NCI-H82 treated with DMSO at 0.1 percent for 48 hours (cell line): ENCODE results near the gene SCGB1C2.
"Not testable (repeated sequence)": the region's sequence is repeated elsewhere in the genome, so short reads cannot be mapped to it uniquely, and the experiment has no call there.

Source experiments
- DNase-seq: peaks from one replicate; lab custom pipeline; 2025; ENCODE audit not compliant: unreplicated experiment; lab: John Stamatoyannopoulos, UW

The SCGB1C2 gene

DNA sequence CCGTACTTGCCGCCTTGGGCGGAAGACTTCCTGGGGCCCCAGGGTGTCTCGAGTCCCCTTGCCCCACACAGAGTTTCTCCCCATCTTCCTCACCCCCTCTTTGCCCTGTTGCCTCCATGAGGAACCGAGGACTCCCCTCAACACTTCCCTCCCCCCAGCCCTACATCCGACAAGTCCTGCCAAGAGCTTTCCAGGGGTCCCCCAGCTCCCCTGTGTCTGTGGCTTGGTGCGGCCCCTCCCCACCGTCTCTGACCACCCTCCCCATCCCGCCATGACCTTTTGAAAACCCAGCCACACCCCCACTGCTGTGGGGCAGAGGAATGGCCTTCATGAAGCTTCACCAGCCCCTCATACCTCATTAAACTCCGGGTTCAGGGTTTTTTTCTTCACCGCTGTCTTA, 11.4 kb downstream of the SCGB1C2 start:
- no peak for DNase-seq

DNA sequence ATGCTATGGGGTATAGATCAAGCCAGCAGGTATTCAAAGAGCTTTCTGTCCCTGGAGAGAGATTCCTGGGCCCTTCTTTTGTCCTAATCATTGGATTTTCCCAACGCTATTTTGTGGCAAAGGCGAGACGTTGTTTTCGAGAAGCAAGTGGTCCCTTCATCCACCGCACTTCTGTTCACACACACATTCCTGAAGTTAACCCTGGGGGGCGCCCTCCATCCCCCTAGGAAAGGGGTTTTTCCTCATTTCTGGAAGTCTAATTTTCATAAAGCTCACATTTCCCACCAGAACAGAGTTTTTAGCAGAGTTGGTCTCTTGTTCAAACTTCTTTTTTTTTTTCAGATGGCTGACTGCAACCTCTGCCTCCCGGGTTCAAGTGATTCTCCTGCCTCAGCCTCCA, 11.9 kb downstream of the SCGB1C2 start:
- no peak for DNase-seq

DNA sequence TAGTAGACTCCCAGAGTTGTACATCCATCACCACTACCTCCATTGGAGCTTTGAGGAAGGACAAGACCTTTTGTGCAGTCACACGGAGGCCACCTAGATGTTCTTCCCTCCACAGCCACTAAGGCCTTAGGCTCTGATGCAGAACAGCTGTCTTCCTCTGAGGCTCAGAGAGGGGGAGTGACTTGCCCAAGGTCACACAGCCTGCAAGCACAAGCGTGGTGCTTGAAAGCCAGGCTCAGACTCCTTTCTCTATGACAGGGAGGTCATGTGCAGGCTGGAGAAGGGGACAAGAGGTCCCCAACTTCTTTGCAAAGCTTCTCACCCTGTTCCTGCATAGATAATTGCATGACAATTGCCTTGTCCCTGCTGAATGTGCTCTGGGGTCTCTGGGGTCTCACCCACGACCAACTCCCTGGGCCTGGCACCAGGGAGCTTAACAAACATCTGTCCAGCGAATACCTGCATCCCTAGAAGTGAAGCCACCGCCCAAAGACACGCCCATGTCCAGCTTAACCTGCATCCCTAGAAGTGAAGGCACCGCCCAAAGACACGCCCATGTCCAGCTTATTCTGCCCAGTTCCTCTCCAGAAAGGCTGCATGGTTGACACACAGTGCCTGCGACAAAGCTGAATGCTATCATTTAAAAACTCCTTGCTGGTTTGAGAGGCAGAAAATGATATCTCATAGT, 12.7 kb downstream of the SCGB1C2 start:
- no peak for DNase-seq

DNA sequence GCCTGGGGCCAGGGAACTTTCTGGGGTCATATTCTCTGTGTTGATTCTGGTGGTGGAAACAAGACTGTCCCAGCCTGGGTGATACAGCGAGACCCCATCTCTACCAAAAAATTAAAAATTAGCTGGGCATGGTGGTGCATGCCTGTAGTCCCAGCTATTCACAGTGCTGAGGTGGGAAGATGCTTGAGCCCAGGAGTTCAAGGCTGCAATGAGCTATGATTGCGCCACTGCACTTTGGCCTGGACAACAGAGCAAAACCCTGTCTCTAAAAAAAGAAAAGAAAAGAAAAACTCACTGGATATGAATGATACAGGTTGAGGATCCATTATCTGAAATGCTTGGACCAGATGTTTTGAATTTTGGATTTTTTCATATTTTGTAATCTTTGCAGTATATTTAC, 13.6 kb downstream of the SCGB1C2 start:
- no peak for DNase-seq

DNA sequence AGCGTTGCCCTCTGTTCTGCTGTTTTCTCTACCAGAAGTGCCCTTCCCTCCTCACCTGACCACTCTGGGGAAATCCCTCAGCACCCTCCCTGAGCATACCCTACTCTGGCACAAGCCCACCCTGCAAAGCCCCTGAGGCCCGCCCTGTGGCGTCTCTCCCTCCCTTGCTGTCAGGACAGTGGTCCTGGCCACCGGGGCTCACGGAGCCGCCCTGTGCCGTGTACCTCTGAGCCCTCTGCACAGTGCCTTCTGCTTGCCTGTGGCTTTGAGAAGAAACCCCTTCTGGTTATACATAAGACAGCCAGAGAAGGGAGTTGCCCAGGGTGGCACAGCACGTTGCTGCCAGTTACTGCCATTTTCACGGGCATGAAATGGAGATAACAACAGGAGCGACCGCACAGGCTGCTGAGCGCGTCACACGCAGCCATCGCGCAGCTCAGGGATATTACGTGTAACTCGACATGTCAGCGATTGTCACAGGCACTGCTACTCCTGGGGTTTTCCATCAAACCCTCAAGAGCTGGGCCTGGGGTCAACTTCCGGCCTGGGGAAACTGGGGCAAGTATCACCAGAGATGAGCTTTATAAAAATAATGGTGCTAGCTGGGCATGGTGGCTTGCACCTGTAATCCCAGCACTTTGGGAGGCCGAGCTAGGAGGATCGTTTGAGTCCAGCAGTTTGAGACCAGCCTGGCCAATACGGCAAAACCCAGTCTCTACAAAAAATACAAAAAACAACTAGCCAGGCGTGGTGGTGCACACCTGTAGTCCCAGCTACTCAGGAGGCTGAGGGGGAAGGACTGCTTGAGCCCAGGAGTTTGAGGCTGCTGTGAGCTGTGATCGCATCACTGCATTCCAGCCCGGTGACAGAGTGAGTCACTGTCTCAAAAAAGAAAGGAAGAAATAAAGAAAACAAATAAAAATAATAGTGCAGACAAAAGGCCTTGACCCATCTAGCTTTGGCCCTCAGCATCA, 14.8 kb downstream of the SCGB1C2 start:
- DNase-seq, result no peak

DNA sequence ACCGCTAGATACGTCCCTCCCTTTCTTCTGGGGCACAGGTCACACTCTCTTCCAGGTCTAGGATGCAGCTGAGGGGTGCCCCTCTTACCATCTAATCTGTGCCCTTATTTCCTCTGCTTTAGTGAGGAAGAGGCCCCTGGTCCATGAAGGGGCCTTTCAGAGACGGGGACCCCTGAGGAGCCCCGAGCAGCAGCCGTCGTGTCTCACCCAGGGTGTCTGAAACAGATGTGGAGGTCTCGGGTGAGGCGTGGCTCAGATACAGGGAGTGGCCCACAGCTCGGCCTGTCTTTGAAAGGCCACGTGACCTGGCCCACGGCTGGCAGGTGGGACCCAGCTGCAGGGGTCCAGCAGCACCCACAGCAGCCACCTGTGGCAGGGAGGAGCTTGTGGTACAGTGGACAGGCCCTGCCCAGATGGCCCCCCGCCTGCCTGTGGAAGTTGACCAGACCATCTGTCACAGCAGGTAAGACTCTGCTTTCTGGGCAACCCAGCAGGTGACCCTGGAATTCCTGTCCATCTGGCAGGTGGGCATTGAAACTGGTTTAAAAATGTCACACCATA, 15.6 kb downstream of the SCGB1C2 start:
- no peak for DNase-seq

DNA sequence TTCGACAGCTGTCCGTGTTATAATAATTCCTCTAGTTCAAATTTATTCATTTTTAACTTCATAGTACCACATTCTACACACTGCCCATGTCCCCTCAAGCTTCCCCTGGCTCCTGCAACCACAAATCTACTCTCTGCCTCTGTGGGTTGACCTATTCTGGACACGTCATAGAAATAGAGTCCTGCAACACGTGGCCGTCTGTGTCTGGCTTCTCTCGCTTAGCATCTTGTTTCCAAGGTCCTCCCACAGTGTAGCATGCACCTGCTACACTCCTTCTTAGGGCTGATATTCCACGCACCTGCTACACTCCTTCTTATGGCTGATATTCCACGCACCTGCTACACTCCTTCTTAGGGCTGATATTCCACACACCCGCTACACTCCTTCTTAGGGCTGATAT, 16.5 kb downstream of the SCGB1C2 start:
- no peak for DNase-seq

DNA sequence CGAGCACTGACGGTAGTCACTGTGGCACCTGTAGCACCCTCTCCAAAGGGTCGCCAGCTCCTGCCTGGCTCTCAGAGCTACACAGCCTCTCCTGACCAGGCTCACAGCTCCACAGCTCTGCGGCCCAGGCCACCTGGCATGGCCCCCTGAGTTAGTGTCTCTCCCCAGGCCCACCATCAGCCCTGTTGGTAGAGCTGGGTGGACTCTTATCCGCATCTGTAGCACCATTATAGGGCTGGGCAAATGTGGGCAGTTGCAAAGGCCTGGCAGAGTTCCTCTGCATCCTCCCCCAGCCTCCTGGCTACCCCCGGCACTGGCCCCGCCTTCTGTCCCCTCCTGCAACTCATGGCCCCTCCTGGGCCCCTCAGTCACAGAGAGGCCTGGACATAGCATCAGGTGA, 18.2 kb downstream of the SCGB1C2 start:
- no peak for DNase-seq

DNA sequence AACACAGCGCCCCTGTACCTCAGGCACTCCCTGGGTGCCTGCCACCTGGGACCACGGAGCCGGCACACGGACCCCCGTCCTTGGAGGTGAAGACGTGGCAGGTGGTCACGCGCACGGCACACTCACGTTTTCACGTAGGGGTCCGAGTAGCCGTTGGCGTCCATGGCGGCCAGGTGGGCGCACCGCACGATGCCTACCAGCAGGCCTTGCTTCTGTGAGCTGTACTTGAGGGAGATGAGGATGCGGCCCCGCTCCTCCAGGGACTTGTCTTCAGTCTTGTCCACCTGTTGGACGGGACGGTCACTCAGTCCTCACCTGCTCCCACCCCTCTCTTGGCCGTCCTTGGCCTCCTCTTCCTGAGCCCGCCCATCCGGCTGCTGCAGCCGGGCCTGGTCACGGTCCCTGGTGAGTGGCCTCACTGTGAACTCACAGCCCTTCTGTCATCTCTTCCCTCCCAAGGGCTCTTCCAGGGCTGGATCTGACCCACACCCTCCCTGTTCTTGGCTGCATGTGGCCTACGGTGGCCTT, 18.8 kb downstream of the SCGB1C2 start:
- no peak for DNase-seq

DNA sequence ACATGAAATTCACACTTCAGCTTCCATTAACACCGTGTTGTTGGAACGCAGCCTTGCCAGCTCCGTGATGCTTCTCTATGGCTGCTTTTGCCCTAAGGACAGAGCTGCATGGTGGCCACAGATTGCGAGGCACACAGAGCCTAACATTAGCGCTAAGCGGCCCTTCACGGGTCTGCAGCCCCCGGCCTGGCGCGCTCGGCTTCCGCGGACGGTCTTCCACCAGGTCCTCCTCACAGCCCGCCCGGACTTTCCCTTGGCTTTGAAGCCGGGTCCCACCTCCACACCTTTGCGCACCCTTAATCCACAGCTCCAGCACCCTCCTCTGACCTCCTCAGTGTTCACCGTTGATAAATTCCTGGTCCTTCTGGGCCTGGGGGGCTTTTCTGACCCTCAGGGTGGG, 19.6 kb downstream of the SCGB1C2 start:
- no peak for DNase-seq

DNA sequence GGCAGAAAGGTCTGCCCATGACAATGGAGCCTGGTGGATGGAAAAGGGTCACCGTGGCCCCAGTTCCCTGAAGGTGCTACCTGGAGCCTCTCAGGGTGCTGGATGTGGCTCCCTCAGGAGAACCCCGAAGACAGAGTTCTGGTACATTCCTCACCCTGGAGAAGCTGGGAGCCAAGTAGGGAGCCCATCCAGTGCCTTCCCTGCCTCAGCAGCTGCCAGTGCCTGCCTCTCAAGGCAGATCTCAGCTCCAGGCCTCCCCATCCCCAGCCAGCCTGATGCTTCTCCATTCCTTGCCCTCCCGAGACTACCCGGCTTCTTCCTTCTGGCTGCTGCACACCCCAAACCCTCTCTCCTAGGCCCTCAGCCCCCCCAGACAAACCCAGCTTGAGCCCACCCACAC, 20.5 kb downstream of the SCGB1C2 start:
- no peak for DNase-seq

DNA sequence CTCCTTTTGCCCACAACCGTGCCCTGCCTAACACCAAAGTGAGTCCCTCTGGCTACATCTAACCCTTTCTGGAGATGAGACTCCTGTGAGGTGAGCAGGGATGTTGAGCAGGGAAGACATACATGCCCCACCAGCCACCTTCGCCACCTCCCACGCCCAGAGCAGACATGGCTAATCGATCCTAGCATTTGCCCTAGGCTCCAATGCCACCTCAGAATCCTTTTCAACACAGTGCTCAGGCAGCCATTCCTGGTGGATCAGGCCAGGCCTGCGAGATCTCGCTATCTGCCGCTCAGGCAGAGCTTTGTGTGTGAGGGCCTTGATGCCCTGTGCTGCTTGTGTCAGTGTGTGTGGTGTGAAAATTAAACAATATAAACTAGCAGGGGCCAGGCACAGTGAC, 21.0 kb downstream of the SCGB1C2 start:
- no peak for DNase-seq

DNA sequence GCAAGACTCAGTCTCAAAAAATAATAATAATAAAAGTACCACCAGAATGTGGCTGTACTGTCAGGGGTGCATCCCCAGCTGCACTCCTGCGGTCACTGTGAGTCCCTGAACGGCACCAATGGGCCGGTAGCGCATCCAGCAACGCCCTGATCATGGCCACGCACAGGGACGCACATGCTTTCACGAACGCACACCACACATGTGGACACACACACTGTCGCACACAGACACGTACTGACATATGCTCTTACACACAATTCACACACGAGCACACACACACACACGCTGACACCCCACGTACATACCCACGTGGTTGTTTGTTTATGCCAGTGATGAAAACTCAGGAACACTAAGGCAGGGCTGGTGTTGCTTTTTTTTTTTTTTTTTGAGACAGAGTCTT, 22.2 kb downstream of the SCGB1C2 start:
- no peak for DNase-seq

DNA sequence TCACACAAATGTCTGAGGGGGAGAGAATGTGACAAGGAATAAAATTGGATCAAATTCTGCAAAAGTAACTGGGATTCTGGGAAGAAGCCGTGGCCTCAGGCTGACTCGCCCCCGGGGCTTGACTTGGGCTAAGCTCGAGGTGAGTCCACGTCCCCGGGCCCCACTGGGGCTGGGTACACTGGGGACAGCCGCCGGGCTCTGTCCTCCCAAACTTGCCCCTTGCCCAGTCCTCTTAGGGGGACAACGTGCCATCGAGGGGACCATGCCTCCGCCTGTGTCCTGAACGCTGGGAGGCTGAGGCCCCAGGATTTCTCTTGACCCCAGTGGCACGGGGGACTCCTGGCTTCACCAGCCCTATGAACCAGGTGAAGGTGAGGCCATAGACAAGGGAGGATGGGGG, 23.0 kb downstream of the SCGB1C2 start:
- DNase-seq, result no peak

DNA sequence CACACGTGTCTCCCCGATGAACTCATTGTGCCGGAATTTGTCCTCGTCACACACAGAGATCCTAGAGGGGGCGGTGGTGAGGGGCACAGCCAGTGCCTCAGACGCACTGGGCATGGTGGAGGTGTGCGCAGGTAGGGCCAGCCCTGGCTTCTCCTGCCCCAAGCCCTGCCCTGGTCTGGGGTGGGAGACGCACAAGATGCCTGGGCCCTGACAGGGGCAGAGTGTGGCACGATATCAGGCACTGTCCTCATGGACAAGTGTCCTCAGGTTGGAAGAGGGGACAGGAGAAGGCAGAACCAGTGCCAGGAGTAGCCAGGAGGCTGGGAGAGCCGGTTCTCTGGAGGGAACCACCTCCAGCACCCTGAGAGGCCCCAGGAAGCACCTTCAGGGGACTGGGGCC, 24.1 kb downstream of the SCGB1C2 start:
- DNase-seq, result no peak

DNA sequence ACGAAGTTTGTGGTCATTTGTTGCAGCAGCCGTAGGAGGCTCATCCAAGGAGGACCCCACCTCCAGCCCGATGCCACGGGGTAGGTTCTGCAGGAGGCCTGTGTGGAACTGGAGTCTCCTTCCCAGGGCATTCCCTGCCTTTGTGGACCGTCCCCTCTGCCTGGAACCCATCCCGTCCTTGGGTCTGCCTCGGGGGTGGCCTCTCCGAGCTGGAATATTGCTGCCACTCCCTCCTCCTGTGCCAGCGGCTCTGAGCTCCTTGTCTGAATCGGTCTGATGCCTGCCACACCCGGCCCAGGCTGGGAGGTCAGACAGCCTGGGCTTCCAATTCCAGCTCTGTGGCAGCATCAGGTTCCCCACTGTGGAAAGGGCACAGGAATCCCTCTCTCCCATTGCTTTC, 25.3 kb downstream of the SCGB1C2 start:
- no peak for DNase-seq

DNA sequence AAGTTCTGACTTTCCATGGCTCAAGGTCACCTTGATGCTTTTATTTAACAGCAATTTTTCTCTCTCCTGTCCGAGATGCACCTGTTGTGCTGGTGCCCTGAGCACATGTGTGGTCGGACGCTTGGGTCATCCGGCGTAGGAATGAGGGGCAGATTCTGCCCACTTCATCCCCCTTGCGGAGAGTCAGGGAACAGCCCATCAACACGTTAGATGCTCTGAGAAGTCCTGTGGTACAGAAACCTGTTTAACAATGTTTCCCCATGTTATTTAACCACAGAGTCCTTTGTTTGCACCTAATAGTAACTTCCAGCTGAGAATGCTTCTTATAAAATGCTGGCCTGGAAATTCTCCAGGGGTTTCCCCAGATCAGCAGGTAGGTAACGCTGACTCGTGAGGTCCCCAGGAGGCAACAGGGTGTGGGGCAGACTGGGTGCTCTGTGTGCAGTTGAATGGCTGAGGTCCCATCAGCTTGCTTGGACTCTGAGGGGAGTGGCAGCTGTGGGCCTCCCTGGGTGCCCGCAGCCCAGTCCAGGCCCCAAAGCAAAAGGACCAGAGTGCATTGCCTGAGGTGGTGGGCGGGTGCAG, 26.2 kb downstream of the SCGB1C2 start:
- no peak for DNase-seq

DNA sequence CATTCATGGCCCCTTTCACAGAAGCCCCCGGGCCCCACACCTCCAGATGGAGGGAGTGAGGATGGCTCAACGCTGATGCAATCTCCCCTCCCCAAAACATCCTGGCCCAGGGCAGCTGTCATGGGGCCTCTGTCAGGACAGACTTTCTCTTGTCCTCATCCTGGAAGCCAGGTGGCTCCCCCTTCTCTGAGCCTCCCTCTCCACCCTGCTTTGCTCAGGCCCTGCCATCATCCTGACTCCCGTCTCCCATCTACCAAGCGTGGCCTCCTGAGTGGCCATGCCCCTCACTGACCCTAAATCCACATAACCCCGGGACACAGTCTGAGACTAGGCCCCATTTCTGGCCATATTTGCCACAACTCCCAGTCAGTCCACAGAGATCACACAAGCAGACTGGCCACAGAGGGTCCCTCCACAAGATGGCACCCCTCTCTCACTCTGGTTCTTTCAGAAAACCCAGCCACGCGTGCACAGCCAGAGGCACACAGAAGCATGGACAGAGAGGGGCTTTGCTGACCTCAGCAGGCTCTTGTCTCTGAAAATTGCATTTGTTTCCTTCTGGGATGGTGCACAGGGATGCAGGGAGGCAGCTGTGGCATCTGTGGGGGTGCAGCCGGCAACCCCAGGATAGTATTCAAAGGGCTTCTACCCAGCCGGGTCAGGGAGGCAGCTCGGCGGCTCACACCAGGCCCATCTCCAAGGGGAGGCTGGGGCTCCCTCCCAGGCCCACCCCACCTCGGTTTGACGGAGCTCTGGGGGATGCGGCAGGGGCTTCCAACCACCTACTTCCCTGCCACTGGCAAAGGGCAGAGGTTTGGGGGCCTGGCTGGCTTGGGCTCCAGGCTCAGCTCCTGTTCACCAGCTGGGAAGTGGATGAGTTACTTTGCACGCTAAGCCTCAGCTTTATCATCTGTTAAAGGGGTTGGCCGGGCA, 27.2 kb downstream of the SCGB1C2 start:
- no peak for DNase-seq

DNA sequence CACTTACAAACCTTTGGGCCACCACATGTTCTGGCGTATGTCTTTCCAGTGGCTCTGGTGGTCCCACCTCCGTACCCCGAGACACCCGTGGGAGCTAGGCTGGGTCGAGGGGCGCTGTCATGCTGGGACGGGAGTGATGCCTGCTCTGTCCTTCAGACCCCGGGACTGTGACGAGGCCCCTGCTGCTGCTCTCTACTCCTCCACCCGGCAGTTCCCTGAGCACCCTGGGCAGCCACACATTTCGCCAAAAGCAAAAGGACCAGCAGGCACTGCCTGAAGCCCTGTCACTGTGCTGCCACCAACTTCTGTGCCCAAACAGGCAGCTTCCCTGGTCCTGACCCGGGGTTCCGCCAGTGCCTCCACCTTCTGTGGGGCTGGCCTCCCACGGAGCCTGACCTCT, 28.6 kb downstream of the SCGB1C2 start:
- DNase-seq, result no peak

DNA sequence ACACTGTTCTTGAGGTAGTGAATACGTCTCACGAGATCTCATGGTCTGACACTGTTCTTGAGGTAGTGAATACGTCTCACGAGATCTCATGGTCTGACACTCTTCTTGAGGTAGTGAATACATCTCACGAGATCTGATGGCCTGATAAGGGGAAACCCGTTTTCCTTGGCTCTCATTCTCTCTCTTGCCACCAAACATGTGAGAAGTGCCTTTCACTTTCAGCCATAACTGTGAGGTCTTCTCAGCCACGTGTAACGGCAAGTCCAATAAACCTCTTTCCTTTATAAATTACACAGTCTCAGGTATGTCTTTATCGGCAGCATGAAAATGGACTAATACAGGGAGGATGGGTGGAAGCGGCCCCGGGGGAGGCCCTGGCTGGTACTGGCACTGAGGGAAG, 31.2 kb downstream of the SCGB1C2 start:
- not testable (repeated sequence) for DNase-seq
